ENCODE measurements around the gene HAPLN3.

GRCh38 chr15:88899251-88899650, 3.9 kb upstream of the HAPLN3 start:
- no peak for TF ChIP-seq POLR2A (IDR thresholded peaks at IDR 0.05)
- TF ChIP-seq CTCF (IDR thresholded peaks at IDR 0.05) = no peak
- TF ChIP-seq EP300 (IDR thresholded peaks at IDR 0.05) = no peak

All from ovary (tissue), 3 donors.